A549 (cell line): Measurements from ENCODE around the gene DOCK1.

Experiments used
- ATOH8 ChIP-seq: fragments of 250-450 bp; sonication (Bioruptor Pico); IDR thresholded peaks from 2 replicates; pipeline ENCODE4 v1.5.0; 2020; ENCODE audit warnings: low read depth, mild to moderate bottlenecking, moderate library complexity
- CEBPB ChIP-seq, 2 experiments: fragments of >200 bp in 1 of 2; sonication (Bioruptor Twin) in 1 of 2; formaldehyde crosslinking in 1 of 2; IDR thresholded peaks; 2 replicates each; pipeline ENCODE4 v1.6.1; 2012 to 2016
- CTCF ChIP-seq: fragments of >200 bp; sonication (Bioruptor Twin); formaldehyde crosslinking; IDR thresholded peaks from 3 replicates; pipeline ENCODE4 v1.5.1; 2016
- HOXA7 ChIP-seq: fragments of 250-450 bp; sonication (Bioruptor Pico); IDR thresholded peaks from 2 replicates; pipeline ENCODE4 v1.5.0; 2020; ENCODE audit warnings: mild to moderate bottlenecking, moderate library complexity
- MAX ChIP-seq: IDR thresholded peaks from 2 replicates; pipeline ENCODE4 v1.6.1; 2012
- POLR2A ChIP-seq: IDR thresholded peaks from 2 replicates; pipeline ENCODE4 v1.6.1; 2012; ENCODE audit warnings: mild to moderate bottlenecking, low read length
- REST ChIP-seq: fragments of 200-600 bp; sonication (generic); IDR thresholded peaks from 2 replicates; pipeline ENCODE4 v1.6.1; 2016; ENCODE audit warnings: antibody characterized with exemption, mild to moderate bottlenecking, moderate library complexity
- SMC3 ChIP-seq: fragments of >200 bp; sonication (Bioruptor Twin); formaldehyde crosslinking; IDR thresholded peaks from 3 replicates; pipeline ENCODE4 v1.6.1; 2018; ENCODE audit warnings: inconsistent platforms

GRCh38 chr10:127245456-127245855 lies 340.2 kb downstream of the DOCK1 start:
- no peak for TF ChIP-seq CTCF
- no peak for TF ChIP-seq ATOH8 (CRISPR knock-in tag)
- no peak for TF ChIP-seq HOXA7 (CRISPR knock-in tag)
- TF ChIP-seq POLR2A: no peak
- TF ChIP-seq MAX: no peak
- TF ChIP-seq CEBPB (IDR thresholded peaks at IDR 0.05): no peak
- TF ChIP-seq REST: no peak
- TF ChIP-seq SMC3: no peak
